Tibial nerve (tissue), 4 donors: Measurements from ENCODE around the gene ZNF385B.

ENCODE experiments used
- CTCF ChIP-seq, 5 experiments: fragments of 200-600 bp in 3 of 5; fragments of 450-650 bp in 2 of 5; sonication (generic) in 3 of 5; IDR thresholded peaks; one replicate each; pipeline ENCODE4 v1.5.1; 2016 to 2019; ENCODE audit warnings: antibody characterized with exemption in 5 of 5, mild to moderate bottlenecking in 3 of 5, moderate library complexity in 2 of 5
- EP300 ChIP-seq, 2 donors: sonication (generic); formaldehyde crosslinking; IDR thresholded peaks; one replicate each; pipeline ENCODE4 v1.6.1; 2017; ENCODE audit warnings: antibody characterized with exemption in 2 of 2, mild to moderate bottlenecking in 1 of 2
- POLR2A ChIP-seq, 2 donors: fragments of 450-650 bp; IDR thresholded peaks; one replicate each; pipeline ENCODE4 v1.6.1; 2017; ENCODE audit warnings: antibody characterized with exemption in 2 of 2, mild to moderate bottlenecking in 2 of 2, moderate library complexity in 2 of 2

- TF ChIP-seq CTCF (IDR thresholded peaks at IDR 0.05), result no peak
- no peak for TF ChIP-seq POLR2A (IDR thresholded peaks at IDR 0.05)
- TF ChIP-seq EP300 (IDR thresholded peaks at IDR 0.05), result no peak
Observed at GRCh38 chr2:179712825-179713224, 148.6 kb downstream of the ZNF385B start.
